K562 (cell line): ENCODE data around the gene TTC33. TPM values are rescaled to one million over a fixed set of nuclear protein-coding genes. Genes with fewer than 3 reads are reported as not detected.

ENCODE experiments used
- JUND ChIP-seq, 2 experiments: IDR thresholded peaks; 2 replicates in 1 of 2; 3 replicates in 1 of 2; pipeline ENCODE4 v1.6.1; 2011; ENCODE audit warnings: borderline replicate concordance in 2 of 2, low read depth in 2 of 2, low read length in 2 of 2, improper control_type of control experiment in 1 of 2, missing biosample characterization in 1 of 2, missing genetic modification characterization in 1 of 2, missing genetic modification reagents in 1 of 2
- NKRF ChIP-seq: fragments of 450-650 bp; IDR thresholded peaks from 2 replicates; pipeline ENCODE4 v1.6.1; 2016; ENCODE audit warnings: borderline replicate concordance
- RBFOX2 ChIP-seq: fragments of 200-400 bp; formaldehyde crosslinking; IDR thresholded peaks from 2 replicates; pipeline ENCODE4 v1.6.1; 2017; ENCODE audit warnings: low read depth, mild to moderate bottlenecking, low read length, moderate library complexity
- SMARCC2 ChIP-seq: fragments of 450-650 bp; IDR thresholded peaks from 2 replicates; pipeline ENCODE4 v1.6.1; 2017; ENCODE audit warnings: antibody characterized with exemption, moderate library complexity, mild to moderate bottlenecking, low read depth
- ZBTB12 ChIP-seq: fragments of 250-450 bp; sonication (Bioruptor Pico); IDR thresholded peaks from 2 replicates; pipeline ENCODE4 v1.4.0; 2020
- ZBTB7A ChIP-seq: IDR thresholded peaks from 2 replicates; pipeline ENCODE4 v1.6.1; 2011; ENCODE audit warnings: low read depth, mild to moderate bottlenecking, low read length, moderate library complexity, borderline replicate concordance; ENCODE audit not compliant: control insufficient read depth
- polyA plus RNA-seq, 8 experiments: library from polyadenylated mRNA; depleted of rRNA in 4 of 8; stranded (reverse) in 5 of 8; unstranded in 3 of 8; fragments of >200 nt; fragmentation: Nextera tagmentation in 2 of 8; fragmentation: Illumina TruSeq in 1 of 8; extraction: Ambion mirVana in 2 of 8; extraction: Trizol in 1 of 8; gene quantifications; 2 replicates each; pipeline versions ENCODE4 v1.2.1 to v1.2.3, GENCODE V29; 2011 to 2014; ENCODE audit warnings: inconsistent platforms in 1 of 8, missing spikeins in 1 of 8
- total RNA-seq, 7 experiments: library from RNA; depleted of rRNA in 6 of 7; stranded (reverse); fragments of >200 nt in 6 of 7; fragmentation: Illumina TruSeq in 2 of 7; extraction: Trizol in 2 of 7; gene quantifications; 2 replicates each; pipeline versions ENCODE4 v1.2.1 to v1.2.3, GENCODE V29; 2011 to 2021; ENCODE audit warnings: low replicate concordance in 1 of 7
- TF ChIP-seq, protein P1 (sequence below), 2 experiments: fragments of 450-650 bp in 1 of 2; IDR thresholded peaks; 2 replicates each; pipeline ENCODE4 v1.6.1; 2011 to 2017; ENCODE audit warnings: low read depth in 2 of 2, antibody characterized with exemption in 1 of 2, borderline replicate concordance in 1 of 2, low read length in 1 of 2, mild to moderate bottlenecking in 1 of 2, mixed read lengths in 1 of 2; ENCODE audit not compliant: control insufficient read depth in 1 of 2
- TF ChIP-seq, protein P2 (sequence below), 2 experiments: fragments of 450-650 bp; IDR thresholded peaks; 2 replicates each; pipeline ENCODE4 v1.6.1; 2016; ENCODE audit warnings: mild to moderate bottlenecking in 2 of 2, borderline replicate concordance in 1 of 2, low read depth in 1 of 2, moderate library complexity in 1 of 2

Gene TTC33
- total and polyA plus RNA-seq, 9 of the 15 experiments (the other 6 are each of a cell fraction or from before 2014, with no cell fraction given), result 11.5 to 24.9 (median 21.1) TPM

GRCh38 chr5:40755407-40756365 is at the start of gene TTC33 (continued):
- TF ChIP-seq, protein P1, sequence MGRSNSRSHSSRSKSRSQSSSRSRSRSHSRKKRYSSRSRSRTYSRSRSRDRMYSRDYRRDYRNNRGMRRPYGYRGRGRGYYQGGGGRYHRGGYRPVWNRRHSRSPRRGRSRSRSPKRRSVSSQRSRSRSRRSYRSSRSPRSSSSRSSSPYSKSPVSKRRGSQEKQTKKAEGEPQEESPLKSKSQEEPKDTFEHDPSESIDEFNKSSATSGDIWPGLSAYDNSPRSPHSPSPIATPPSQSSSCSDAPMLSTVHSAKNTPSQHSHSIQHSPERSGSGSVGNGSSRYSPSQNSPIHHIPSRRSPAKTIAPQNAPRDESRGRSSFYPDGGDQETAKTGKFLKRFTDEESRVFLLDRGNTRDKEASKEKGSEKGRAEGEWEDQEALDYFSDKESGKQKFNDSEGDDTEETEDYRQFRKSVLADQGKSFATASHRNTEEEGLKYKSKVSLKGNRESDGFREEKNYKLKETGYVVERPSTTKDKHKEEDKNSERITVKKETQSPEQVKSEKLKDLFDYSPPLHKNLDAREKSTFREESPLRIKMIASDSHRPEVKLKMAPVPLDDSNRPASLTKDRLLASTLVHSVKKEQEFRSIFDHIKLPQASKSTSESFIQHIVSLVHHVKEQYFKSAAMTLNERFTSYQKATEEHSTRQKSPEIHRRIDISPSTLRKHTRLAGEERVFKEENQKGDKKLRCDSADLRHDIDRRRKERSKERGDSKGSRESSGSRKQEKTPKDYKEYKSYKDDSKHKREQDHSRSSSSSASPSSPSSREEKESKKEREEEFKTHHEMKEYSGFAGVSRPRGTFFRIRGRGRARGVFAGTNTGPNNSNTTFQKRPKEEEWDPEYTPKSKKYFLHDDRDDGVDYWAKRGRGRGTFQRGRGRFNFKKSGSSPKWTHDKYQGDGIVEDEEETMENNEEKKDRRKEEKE (IDR thresholded peaks at IDR 0.05; ENCODE audit: borderline replicate concordance in 1 of 2, control insufficient read depth in 1 of 2, low read depth in 2 of 2, low read length in 1 of 2), result 0 out of 4 replicates have a peak, but pooled peaks of 1 of the 2 experiments have one; percentile 76
- TF ChIP-seq JUND (IDR thresholded peaks at IDR 0.05; ENCODE audit: borderline replicate concordance, low read depth, low read length) (peak; percentile 79), JUND (tag; IDR thresholded peaks at IDR 0.05; ENCODE audit: borderline replicate concordance, low read depth, low read length) (peak; percentile 65; the same call in 2 of the 3 replicates), RBFOX2 (peak; percentile 77), SMARCC2 (no peak), ZBTB12 (CRISPR knock-in tag) (peak; percentile 61), NKRF (peak; percentile 40; the same call in 1 of the 2 replicates), ZBTB7A (peak; percentile 64; the same call in 1 of the 2 replicates)
- TF ChIP-seq, protein P2, sequence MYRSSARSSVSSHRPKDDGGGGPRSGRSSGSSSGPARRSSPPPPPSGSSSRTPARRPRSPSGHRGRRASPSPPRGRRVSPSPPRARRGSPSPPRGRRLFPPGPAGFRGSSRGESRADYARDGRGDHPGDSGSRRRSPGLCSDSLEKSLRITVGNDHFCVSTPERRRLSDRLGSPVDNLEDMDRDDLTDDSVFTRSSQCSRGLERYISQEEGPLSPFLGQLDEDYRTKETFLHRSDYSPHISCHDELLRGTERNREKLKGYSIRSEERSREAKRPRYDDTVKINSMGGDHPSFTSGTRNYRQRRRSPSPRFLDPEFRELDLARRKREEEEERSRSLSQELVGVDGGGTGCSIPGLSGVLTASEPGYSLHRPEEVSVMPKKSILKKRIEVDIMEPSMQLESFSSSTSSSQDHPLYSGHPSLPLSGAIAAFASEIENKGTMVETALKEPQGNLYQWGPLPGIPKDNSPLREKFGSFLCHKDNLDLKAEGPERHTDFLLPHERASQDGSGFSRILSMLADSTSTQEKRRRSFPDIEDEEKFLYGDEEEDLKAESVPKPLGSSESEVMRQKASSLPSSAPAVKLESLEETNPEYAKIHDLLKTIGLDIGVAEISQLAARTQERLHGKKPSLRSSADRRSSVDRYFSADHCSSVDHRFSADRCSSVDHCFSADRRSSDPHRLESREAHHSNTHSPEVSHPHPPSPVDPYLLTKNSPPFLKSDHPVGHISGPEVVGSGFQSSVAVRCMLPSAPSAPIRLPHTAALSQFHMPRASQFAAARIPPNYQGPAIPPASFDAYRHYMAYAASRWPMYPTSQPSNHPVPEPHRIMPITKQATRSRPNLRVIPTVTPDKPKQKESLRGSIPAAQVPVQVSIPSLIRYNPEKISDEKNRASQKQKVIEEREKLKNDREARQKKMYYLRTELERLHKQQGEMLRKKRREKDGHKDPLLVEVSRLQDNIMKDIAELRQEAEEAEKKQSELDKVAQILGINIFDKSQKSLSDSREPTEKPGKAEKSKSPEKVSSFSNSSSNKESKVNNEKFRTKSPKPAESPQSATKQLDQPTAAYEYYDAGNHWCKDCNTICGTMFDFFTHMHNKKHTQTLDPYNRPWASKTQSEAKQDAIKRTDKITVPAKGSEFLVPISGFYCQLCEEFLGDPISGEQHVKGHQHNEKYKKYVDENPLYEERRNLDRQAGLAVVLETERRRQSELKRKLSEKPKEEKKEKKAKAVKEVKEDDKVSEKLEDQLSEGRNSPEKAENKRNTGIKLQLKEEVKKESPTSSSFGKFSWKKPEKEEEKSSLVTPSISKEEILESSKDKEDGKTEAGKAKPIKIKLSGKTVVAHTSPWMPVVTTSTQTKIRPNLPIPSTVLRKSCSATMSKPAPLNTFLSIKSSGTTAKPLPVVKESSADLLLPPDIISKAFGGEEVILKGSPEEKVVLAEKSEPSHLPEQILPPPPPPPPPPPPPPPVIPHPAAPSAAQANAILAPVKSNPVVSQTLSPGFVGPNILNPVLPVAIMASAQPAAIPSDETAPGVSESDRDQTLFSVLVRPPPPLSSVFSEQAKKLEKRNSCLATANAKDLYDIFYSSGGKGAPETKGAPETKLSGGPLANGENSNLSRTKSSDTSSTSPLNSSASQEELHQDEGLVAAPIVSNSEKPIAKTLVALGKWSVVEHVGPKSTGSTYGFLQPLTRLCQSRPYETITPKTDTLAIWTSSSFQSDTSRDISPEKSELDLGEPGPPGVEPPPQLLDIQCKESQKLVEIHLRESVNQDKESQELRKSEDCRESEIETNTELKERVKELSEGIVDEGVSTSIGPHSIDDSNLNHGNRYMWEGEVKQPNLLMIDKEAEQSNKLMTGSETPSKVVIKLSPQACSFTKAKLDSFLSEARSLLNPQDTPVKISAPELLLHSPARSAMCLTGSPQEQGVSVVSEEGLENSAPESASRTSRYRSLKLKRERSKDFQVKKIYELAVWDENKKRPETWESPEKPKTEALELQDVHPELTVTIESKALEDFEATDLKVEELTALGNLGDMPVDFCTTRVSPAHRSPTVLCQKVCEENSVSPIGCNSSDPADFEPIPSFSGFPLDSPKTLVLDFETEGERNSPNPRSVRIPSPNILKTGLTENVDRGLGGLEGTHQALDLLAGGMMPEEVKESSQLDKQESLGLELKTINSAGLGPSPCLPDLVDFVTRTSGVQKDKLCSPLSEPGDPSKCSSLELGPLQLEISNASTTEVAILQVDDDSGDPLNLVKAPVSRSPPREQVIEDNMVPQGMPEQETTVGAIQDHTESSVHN (IDR thresholded peaks at IDR 0.05; ENCODE audit: borderline replicate concordance in 1 of 2, low read depth in 1 of 2), result no peak
